ENCODE results near the gene KBTBD3.
A peak's percentile ranks its signal among the peaks of the same experiment; 100 is the strongest.

Gene KBTBD3, protein sequence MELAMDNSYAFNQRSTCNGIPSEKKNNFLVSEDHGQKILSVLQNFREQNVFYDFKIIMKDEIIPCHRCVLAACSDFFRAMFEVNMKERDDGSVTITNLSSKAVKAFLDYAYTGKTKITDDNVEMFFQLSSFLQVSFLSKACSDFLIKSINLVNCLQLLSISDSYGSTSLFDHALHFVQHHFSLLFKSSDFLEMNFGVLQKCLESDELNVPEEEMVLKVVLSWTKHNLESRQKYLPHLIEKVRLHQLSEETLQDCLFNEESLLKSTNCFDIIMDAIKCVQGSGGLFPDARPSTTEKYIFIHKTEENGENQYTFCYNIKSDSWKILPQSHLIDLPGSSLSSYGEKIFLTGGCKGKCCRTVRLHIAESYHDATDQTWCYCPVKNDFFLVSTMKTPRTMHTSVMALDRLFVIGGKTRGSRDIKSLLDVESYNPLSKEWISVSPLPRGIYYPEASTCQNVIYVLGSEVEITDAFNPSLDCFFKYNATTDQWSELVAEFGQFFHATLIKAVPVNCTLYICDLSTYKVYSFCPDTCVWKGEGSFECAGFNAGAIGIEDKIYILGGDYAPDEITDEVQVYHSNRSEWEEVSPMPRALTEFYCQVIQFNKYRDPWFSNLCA

DNA sequence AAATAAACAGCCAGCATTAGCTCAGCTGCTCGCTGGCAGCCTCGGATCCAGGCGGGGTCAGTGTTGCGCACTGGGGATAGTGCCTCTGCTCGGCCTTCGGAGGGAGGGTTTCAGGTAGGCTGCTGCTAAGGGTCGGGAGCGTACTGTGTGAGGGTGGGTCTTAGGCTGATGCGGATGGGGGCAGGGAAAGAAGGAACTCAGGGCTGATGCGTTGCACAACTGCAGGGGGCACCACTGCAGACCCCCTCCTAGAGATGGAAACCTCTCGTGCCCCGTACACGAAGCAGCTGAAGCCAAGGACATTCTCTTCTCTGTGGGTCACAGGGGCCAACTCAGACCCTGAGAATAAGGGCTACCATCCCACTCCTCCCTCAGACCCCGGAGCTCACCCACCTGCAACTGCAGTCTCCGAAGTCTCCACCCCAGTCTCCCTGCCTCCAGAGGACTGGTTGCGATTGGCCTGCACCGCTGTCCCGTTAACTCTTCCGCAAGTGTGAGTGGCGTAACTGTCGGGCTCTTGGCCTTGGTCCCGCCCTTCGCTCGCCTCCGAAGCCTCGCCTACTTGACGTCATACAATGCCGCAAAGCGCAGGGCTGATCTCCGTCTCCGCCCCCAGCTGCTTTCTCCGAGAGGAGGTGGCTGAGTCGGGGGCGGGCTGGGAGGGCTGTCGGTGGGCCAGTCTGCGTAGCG, at the start of gene KBTBD3:
Gene KBTBD3 (minus strand): TSS at position 429 of the 690 bp plus-strand sequence. CDS start 18,250 bp downstream, outside the sequence.
- DNase-seq: peak; percentile 100

DNA sequence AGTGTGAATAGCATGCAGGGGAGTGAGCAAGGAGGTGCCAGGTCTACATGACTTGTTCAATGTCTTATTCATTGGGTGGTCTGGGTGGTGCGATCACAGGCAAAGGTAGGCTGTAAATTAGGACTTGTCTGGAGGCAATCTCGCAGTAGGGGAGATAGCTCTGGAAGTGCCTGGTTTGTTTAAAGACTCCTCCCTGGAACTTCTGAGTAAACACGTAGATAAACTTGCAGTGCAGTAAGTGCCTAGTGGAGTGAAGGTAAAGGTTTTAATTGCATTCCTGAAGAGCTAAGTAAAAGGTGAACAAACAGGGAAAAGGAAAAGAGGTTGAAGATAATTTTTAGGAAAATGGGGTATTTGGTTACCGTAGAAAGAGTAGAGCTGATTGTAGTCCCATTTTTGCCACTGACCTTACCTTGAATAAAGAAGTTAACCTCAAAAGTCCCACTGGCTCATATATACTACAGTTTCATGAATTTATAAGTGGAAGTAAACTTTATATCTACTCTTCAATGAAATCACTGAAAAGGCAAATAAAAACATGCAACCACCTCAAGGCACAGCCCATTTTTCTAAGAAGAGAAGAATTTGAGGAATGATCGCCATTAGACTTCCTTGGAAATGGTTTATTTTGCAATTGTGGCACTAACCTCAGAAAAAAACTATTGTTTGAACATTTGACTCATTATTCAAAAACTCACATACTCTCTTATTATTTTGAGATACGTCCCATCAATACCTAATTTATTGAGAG, 44.6 kb upstream of the KBTBD3 start:
- no peak for DNase-seq

DNA sequence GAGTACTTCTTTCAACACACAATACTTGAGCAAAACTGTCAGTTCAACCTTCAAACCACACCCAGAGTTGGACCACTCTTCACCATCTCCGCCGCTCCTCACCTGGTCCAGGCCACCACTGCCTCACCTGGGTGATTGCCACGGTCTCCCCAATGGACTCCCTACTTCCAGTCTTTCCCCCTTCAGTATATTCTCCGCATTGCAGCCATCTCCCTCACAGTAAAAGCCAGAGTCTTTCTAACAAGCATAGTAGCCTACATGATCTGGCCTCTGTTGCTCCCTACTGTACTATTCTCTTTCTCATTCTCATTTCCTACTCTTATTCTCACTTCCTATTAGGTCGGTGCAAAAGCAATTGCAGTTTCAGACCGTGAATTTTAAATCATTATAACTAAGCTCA, 28.8 kb upstream of the KBTBD3 start:
- DNase-seq: no peak

DNA sequence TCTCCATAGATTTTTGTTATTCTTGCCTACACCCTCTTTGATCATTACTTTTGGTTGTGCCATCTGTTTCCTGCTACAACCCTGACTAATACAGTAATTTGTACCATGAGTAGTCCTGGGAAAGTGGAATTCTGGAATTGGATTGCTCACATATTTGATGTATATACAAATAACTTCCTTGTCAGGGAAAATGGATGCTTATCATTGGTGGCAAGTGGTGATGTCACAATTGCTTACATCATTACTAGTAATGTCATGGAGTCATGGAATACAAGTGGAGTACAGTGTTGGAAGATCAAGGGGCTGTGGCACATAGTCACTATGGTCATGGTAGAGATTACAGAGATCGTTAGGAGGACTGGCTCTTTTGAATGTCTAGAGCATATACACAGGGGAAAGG, 24.7 kb upstream of the KBTBD3 start:
- no peak for DNase-seq

DNA sequence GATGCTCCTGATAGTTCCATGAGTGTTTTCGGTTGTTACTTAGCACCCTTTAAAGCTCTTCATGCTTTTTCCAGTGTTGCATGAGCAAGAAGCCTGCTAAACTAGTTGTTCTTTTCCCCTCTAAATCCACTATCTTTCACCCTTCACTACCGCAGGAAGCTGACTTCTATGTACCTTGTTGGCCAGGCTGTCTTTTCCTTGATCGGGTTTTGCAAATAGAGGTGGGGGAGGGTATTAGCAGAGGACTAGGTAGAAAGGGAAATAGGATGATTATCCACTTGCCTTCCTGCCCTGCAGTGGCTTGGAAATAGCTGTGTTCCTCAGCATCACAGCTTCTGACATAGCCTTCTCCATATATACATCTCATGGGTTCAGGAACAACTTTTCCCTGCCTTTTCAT, 24.2 kb upstream of the KBTBD3 start:
- DNase-seq: no peak

DNA sequence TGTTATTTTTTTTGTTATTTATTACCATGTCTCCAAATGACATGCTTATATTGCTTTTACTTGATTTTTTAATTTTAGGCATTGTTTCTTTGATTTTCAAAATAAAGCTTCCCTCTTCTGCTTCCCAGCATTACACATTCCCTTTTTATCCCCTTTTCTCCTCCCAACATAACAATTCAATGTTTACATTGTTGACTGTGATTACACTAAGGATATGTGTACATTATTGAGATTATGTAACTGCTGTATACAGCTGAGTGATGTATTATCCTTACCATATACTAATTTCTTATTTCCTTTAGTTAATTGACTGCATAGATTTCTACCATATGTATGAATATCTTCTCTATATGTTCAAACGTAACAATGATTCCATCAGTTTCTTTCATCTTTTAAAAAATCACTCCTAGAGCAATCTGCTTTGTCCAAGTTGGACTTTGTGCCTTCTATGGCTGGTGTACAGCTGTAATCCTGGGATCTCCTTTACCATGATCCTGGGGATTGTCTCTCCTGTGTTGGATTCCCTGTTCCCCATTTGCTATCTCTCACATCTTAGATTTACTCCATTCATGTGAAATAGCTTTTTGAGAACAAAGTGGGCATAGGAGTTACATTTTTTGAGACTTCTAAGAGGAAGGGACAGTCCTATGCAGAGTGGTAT, 21.9 kb upstream of the KBTBD3 start:
- DNase-seq: no peak

DNA sequence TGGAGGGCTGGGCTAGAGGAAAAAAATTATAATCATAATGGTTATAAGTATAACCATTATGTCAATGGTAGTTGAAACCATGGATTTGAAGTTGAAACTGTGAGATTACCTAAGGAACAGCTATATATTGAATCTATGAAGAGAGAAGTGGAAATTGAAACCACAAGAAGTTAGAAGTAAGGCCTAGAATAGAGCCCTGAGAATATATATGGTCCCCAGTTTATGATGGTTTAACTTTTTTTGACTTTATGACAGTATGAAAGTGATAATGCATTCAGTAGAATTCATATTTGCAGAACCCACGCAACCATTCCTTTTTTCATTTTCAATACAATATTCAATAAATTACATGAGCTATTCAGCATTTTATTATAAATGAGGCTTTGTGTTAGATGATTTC, 15.3 kb upstream of the KBTBD3 start:
- DNase-seq: no peak

DNA sequence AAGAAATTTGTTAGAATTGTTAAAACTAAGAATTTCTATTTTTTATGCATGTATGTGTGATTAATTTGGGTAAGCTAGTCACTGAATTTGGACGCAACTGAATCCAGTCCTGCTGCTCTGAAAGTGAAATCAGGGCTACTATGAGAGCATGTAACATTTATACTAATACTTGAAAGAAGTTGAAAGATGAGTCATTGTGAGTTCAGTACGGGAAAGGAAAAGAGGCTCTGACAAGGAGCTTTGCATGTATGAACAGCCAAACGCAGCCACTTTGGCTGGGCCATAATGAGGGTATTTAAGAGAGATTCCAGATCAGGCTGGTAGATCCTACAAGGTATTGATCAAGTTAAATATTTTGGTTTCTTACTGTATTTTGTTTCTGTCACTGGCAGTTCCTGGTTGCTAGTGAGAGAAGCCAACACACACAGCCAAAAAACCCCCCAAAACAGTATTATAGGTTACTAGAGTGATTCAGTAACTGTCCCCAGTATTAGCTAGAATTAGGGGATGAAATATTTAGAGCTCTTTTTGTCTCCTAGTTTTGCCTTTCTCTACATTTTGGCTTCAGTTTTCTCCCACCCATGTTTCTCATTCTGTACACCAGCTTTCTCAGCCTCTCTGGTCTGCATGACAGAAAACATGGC, 14.5 kb upstream of the KBTBD3 start:
- DNase-seq: no peak

DNA sequence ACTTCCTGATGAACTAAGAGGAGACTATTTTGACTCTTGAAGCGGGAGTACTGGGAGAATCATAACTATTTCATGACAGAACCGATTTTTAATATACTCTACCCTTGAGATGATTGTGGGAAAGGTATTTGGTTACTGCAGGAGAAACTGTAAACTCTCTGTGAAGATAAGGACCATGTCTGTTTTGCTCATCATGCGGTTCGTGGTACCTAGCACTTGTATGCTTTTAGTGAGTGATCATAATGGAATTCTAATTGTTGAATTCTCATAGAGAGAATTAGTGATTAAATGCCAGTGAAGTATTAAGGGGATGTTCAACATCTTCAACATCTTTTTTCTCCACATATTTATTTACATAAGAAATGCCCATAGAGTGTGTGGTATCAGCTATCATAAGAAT, 11.7 kb upstream of the KBTBD3 start:
- no peak for DNase-seq

DNA sequence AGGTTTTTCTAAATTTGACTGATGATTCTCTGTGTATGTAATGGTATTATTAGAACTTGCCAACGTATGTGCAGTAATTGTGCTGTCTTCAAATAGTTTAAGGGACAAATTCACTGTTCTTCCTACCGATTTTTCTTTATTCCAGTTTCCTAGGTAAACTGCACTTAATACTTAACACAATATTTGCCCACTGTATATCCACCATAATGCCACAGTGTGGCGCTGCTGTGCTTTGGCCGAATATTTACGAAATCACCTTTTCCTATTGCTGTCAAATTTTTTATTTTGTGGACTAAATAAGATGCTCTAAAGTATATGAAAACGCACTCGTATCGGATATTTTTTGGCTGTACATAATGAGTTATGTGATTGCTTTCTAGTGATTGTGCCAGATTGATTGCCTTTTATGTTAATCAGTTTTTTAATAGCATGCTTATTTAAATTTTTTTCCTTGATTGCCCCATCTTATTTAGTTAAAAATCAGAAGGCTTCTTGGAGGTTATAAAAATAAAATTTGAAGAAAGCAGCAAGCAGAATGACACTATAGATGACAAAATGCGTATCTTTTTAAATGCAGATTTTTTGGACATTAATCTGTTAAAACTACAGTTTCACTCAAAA, 10.8 kb upstream of the KBTBD3 start:
- DNase-seq: no peak

DNA sequence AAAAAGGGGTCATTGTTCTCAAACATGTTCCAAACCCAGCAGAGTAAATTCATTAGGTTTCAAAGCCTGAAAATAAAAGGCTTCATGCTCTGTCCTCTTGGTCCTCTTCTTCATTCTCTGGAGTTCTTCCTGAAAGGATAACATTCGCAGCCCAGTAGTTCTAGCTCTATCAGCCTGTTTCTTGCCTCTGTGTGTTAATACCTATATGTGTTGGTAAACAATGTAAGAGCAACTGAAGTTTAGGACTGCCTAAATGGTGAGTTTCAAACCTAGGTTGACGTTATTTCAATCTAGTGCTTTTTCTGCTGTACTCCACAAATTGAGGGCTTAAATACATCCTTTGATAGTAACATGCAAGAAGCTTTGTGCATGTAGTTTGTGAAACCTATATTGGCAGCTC, 9.7 kb upstream of the KBTBD3 start:
- DNase-seq: no peak

DNA sequence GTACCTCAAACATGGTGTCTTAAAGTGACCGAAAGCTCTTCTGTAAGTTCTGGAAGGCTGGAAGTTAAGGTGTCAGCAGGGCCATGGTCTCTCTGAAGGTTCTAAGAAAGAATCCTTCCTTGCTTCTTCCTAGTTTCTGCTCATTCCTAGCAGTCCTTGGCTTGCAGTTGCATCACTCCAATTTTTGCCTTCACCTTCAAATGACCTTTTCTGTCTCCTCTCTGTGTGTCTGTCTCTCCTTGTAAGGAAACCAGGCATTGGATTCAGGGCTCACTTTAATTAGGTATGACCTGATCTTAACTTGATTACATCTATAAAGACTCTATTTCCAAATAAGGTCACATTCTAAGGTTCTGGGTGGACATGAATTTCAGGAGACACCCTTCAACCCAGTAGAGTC, 9.0 kb upstream of the KBTBD3 start:
- DNase-seq: no peak

DNA sequence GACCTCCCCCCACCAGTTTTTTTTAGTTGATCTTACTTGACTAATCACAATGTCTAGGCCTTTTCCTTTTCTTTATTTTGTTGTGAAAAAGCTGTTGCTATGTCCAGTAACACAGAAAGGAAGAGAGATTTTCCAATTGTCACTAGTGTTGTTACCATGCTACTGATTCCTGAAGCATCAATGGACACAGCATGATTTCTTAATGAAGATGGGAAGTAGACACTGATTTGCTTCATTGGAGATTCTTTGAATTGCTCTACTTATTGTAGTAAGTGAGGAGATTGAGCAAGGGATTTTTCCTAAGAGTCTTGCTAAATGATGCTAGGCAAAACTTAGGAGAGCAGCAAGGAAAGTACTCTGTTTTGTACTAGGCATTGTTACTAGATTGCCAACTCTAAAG, 4.9 kb upstream of the KBTBD3 start:
- DNase-seq: no peak

DNA sequence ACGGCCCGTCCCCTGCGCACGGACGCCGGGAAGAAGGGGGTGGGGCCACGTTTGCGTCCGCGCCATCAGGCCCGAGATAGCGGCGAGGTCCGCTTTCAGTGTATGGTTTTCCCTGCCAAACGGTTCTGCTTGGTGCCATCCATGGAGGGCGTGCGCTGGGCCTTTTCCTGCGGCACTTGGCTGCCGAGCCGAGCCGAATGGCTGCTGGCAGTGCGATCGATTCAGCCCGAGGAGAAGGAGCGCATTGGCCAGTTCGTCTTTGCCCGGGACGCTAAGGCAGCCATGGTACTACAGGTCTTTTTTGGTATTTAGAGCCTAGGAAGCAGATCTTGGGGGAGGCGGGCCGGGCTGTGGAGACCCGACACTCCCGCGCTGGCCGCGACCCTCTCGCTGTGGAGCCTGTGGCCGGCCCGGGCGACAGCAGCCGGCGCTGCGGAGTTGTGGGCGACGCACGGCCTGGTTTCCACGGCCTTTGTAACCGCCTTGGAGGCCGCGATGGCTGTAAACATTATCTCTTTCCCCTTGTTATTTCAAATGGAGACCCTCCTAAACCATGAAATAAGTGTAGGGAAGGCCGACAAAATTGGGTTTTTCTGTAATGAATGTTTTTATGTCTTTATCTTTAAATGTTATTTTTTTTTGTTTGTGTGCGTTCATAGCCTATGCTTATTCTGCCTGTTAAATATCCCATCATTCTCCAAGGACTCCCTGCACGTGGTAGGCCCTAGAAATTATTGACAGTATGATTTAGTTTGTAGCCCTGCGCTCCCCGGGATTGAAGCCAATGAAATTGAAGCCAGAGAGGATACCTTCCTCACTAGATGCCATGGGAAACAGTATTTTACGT, 685 bp upstream of the KBTBD3 start, which contains the start of gene AASDHPPT:
Gene AASDHPPT (plus strand): TSS at position 54 of the 847 bp plus-strand sequence. CDS start 49 bp downstream, at position 103.
- peak; percentile 25 for DNase-seq

DNA sequence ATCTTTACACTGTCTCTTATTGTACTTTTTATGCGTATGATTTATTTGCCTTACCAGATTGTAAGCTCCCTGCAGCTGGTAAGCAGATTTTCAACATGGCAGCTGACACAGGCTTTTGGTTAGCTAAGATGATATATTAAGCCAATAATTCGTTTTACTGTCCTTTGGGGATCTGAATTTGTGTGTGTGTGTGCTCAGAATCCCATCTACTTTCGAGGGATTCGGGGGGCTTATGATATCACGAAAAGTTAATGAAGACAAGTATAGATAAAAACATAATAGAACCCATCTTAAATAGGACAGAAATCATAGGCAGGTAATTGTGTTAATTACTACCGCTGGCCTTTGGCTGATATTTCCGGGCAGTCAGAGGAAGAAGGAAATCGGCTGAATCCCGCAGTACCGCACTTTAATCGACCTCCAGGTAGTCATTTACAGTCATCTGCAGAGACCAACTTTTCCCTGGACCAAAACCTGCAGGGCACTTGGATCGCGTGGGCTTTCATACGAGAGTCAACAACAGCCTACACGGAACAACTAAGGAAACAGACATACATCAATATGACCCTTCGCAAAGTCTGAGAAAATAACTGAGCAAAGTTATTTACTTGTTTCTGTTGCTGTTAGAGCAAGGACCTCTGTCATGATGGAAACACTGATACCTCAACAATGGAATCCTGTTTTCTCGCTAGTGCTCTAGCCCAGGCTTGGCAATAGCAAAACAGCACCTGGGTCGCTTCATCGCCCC, 802 bp downstream of the KBTBD3 start:
- DNase-seq: no peak

DNA sequence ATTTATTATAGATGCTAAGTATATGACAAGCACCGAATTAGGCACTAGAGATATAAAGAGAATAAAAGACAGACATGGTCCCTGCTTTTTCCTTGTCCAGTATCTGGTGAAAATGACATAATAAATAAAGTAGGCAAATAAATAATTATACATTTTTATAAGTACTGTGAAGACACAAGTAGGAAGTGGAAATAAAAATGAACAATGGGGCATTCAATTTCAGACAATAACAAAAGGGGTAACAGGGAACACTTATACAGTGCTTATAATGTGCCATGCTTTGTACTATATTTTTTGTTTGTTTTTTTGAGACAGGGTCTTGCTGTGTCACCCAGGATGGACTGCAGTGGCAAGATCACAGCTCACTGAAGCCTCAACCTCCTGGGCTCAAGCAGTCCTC, 4.3 kb downstream of the KBTBD3 start:
- no peak for DNase-seq

DNA sequence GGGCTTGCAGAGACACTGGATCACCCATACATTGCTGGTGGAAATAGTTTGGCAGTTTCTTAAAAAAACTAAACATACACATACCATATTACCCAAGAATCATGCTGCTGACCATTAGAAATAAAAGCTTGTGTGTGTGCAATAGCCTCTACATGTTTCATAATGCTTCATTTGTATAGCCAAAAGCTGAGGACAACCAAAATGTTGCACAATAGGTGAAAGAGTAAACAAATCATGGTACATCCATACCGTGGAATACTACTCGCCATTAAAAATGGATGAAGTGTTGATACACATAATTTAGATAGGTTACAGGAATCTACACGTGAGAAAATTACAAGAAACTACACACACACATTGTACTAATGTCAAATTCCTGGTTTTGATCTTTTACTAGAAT, 6.5 kb downstream of the KBTBD3 start:
- DNase-seq: no peak

DNA sequence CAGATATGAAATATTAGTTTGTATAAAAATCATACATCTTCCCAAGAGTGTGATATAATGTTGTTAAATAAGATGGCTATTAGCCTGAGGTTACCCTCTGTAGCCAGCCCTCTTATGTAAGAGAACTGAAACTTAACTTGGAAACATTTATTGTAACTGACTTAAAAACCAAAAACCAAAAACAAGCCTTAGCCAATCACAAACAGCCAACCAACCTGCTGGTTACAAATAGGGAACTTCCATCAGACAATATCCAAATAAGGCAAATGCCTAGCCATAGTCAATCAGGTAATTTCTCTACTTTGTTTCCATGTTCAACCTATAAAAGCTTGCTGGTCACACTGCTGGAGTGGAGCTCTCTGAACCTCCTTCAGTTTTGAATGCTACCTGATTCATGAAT, 14.1 kb downstream of the KBTBD3 start:
- DNase-seq: no peak
